HG03280 (cell line): ENCODE results near the gene LRRC66.

Source experiments
- ATAC-seq: cut with Tn5 transposase; IDR thresholded peaks from one replicate; pipeline ENCODE4 v1.9.1; 2021; ENCODE audit warnings: mild to moderate bottlenecking, moderate library complexity; ENCODE audit not compliant: unreplicated experiment

The LRRC66 gene, protein sequence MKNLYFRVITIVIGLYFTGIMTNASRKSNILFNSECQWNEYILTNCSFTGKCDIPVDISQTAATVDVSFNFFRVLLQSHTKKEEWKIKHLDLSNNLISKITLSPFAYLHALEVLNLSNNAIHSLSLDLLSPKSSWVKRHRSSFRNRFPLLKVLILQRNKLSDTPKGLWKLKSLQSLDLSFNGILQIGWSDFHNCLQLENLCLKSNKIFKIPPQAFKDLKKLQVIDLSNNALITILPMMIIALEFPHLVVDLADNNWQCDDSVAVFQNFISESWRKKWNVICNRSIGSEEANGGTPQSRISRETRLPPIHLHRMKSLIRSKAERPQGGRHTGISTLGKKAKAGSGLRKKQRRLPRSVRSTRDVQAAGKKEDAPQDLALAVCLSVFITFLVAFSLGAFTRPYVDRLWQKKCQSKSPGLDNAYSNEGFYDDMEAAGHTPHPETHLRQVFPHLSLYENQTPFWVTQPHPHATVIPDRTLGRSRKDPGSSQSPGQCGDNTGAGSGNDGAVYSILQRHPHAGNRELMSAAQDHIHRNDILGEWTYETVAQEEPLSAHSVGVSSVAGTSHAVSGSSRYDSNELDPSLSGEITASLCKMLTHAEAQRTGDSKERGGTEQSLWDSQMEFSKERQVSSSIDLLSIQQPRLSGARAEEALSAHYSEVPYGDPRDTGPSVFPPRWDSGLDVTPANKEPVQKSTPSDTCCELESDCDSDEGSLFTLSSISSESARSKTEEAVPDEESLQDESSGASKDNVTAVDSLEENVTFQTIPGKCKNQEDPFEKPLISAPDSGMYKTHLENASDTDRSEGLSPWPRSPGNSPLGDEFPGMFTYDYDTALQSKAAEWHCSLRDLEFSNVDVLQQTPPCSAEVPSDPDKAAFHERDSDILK

DNA sequence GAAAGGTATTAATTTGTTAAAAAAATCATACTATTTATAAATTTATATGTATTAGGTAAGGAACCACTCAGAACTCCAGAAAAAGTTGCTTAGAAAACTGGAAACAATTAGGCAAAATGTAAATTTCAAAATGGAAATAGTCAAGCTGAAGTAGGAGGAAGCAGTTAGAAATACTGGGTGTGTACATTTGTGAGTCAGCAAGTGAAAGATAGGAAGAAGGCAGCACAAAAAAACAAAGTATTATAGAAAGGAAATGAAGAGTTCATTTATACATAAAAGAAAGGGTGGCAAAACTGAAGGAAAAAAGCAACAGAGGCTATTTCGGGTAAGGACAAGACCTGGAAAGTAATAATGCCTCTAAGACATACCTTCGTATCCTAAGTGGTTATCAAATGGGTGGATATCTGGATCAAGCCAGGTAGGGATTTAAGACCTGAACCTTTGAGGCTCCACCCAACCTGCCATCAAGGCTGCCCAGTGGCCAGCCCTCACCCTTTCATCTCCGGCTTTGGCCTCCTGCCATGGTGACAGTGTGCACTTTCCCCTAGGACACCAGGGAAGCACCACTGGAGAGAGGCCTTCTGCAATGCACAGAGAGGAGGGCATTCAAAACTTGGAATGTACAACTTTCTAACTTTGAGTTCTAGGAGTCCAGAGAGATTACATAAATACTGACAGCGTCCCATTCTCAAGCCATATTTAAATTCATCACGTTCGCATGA lies at the start of gene LRRC66:
LRRC66 (minus strand) TSS at position 428 of the 722 bp plus-strand sequence. CDS start 2,750 bp downstream, outside the sequence.
- no peak for ATAC-seq

DNA sequence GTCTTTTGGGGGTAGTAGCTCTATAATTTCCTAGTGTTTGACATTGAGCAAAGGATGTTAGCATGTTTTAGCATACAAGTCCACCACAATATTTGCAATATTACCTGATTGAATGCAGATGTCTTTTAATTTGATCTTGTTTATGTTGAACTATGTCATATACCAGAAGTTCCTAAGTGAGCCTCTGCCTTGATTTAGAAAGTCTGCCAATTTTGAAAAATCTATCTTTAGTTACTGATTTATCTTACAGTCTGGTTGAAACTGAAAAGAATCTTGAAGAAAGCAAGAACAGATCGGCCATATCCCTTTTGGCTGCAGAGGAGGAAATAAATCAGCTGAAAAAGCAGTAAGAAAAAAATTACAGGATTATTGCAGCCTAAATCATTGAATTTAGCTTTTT lies 49.4 kb upstream of the LRRC66 start:
- ATAC-seq: no peak

GRCh38 chr4:52059372-52059771 lies 39.2 kb upstream of the LRRC66 start:
- ATAC-seq: no peak

DNA sequence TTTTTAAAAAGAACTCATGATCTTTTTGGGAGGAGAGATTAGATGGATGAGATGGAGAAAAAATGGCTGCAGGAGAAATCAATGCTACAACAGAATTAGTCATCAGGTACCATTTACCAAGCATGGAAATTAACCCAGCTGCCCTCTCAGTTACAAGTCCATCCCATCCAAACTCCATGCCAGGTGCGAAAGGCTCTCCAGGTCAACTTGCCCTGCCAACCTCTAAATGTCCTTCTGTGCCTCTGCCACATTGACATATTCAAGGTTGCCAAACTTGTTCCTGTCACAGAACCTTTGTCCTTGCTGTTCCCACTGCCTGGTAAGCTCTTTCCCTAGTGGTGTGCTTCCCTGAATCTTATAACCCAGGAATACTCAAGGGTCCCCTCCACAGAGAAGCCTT lies 38.1 kb upstream of the LRRC66 start:
- ATAC-seq: no peak

- no peak for ATAC-seq
Measured at GRCh38 chr4:52057196-52057595, 37.0 kb upstream of the LRRC66 start.

DNA sequence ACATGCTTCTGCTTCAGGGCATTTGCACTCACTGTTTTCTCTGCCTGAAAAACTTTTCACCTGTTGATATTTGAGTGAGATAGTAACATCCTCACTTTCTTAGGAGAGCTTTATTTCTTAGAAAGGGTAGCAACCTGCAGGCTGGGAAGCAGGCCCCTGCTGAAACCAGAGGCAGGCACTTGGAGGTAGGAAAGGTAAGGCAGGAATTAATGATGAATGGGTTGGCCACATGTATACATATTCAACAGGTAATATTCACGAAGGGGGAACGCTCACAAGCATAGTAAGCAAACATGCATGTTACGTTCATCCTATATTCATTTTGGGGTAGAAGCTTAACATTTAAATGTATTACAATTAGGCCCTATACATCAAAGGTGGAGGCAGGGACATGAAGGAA lies 34.1 kb upstream of the LRRC66 start:
- ATAC-seq: no peak

GRCh38 chr4:52052475-52052780 lies 32.3 kb upstream of the LRRC66 start:
- ATAC-seq: peak; percentile 49

GRCh38 chr4:52051615-52052474 lies 31.7 kb upstream of the LRRC66 start:
- ATAC-seq: peak; percentile 62

DNA sequence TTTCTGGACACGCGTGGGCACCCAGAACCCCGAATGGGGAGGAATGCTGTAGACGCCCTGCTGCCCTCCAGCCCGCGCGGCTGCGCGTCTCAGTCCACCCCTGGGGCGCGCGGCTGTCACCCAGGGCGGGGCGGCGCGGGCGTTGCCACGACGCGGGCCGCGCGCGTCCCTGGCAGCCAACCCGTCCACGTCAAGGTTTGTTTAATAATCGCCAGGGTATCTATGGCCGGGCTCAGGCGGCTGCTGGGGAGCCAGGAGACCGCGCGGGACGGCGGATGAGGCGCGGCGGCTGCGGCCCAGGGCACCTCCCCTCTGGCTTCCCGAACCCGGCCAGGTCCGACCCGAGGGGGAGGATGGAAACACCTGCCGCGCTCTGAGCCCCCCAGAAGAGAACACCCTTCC lies 31.1 kb upstream of the LRRC66 start, which contains the start of gene SPATA18:
SPATA18 (plus strand) TSS at position 92 of the 402 bp plus-strand sequence. CDS start 401 bp downstream, outside the sequence.
- peak; percentile 49 for ATAC-seq

DNA sequence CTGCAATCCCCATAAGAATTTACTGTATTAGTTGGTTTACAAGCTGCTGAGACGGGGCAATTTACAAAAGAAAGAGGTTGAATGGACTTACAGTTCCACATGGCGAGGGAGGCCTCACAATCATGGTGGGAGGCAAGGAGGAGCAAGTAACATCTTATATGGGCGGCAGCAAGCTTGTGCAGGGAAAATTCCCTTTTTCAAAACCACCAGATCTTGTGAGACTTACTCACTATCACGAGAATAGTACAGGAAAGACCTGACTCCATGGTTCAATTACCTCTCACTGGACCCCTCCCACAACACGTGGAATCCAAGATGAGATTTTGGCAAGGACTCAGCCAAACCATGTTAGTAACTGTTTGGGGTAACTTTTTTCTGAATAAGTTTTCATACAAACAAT lies 29.1 kb upstream of the LRRC66 start:
- ATAC-seq: no peak

GRCh38 chr4:52045028-52045427 lies 24.9 kb upstream of the LRRC66 start:
- no peak for ATAC-seq

DNA sequence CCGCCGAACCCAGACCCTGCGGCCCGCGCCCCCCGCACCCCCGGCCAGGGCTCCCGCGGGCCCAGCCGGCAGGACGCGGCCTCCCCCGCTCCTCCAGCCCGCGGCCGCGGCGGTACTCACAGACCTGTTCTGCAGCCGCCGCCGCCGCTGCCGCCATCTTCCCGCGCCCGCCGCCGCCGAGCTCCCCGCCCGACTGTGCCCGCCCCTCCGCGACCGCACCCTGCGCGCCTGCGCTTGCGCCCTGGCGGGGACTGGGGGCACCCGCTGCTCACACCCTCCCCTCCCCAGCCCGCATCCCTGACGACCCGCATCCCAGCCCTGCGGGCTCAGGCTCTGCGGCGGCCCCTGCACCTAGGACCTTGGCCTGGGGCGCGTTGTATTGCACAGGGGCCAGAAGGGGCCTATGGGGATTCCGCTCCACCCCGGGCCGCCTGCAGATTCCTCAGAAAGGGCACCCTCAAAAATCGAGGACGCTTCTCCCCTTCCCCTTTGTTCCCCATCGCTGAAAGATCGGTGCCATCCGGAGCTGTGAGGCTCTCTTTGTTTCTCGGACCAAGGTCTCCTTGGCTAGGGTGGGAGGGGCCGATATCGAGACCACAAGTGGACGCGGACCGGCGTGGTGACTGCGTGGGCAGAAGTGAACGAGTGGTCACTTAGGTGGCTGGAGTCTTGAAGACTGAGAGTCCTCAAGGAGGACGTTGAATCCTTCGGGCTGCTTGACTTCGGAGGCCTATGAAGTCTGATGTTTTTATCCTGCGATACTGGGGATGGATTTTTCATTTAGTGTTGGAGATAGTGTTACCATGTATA lies 18.1 kb upstream of the LRRC66 start, which contains the start of gene SGCB:
SGCB (minus strand) TSS at position 197 of the 810 bp plus-strand sequence; CDS start at position 157, 40 bp downstream.
- ATAC-seq: peak; percentile 91

DNA sequence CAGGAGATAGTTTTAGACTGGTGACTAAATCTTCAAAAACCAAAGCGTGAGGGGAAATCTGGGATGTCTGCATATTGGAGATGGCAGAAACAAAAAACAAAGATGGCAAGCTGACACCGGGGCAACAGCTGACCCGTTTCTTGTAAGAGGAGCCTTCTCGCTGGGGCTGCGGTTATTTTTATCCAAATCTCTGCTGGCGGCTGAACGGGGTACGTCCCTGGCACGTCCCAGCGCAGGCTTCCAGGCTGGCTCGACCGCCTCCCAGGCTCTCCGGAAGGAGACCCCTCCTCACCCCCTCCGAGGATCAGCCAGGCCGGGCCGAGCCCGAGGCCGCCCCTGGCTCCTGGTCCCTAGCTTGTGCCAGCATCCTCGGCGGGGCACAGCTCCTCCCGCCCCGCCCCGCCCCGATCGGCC lies 17.5 kb upstream of the LRRC66 start:
- peak; percentile 56 for ATAC-seq

- no peak for ATAC-seq
Measured at GRCh38 chr4:52036886-52037530, 16.8 kb upstream of the LRRC66 start.

DNA sequence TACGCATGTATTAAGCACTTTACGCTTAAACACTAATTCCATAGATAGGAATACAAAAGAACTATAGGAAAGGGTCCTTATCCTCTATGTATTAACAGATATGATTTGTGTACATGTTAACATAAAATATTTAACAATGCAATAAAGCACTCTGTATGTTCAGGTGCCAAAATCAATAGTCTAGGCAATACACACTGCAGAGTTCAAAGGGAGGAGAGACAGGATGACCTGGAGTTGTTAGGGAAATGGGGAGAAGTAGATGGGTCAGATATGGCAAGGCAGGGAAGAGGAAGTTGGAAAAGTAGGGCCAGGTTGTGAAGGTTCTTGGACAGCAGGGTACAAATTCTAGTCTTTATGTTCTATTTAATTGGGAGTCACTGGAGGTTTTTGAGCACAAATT lies 15.0 kb upstream of the LRRC66 start:
- no peak for ATAC-seq

GRCh38 chr4:52032005-52032404 lies 11.8 kb upstream of the LRRC66 start:
- no peak for ATAC-seq

- no peak for ATAC-seq
Measured at GRCh38 chr4:52028970-52029369, 8.8 kb upstream of the LRRC66 start.

DNA sequence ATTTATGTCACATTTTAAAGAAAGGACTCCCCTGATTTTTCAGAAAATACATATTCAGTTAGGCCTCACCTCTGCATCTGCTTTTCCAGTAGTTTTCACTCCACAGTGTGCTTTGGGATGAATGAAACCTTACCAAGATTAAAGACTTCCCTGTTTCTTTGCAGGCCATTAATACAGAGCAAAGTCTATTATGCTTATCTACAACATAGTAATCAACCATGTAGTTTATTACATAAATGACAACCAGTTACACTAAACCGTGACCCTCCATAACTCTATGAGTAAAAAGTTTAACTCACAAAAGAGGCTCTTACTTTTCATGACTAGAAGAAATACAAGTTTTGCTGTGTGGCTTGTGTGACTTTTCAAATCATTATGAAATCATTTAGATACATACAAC lies 2.3 kb downstream of the LRRC66 start:
- no peak for ATAC-seq

DNA sequence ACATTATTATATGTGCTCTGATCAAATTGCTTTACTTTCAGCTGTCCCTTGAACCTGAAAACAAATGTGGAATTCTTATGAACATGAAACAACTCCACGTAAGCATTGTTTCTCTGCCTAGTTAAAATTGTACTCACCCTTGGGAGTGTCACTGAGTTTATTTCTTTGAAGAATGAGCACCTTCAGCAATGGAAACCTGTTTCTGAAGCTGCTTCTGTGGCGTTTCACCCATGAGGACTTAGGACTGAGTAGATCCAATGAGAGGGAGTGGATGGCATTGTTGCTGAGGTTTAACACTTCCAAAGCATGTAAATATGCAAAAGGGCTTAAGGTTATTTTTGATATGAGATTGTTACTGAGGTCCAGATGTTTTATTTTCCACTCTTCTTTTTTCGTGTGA lies 3.2 kb downstream of the LRRC66 start:
- ATAC-seq: no peak
